Omental fat pad (tissue), 4 donors: ENCODE data around the gene PPP1R3D. TPM values are rescaled to one million over a fixed set of nuclear protein-coding genes. Genes with fewer than 3 reads are reported as not detected.

ENCODE experiments used
- ATAC-seq: fragments of 150-250 bp; one replicate; pipeline ENCODE4 v1.9.1; 2016; ENCODE audit warnings: mild to moderate bottlenecking, moderate library complexity; ENCODE audit not compliant: low FRiP score
- DNase-seq: peaks from one replicate; pipeline ENCODE4 v3.0.0-alpha.2; 2019; ENCODE audit warnings: low spot score
- CTCF ChIP-seq, 3 donors: fragments of 450-650 bp; IDR thresholded peaks; one replicate each; pipeline ENCODE4 v1.5.1; 2016 to 2017; ENCODE audit warnings: antibody characterized with exemption in 3 of 3, mild to moderate bottlenecking in 3 of 3, moderate library complexity in 2 of 3
- total RNA-seq, 4 donors: library from RNA; depleted of rRNA; stranded (reverse); fragments of >200 nt; gene quantifications; one replicate each; pipeline ENCODE4 v1.1.0, GENCODE V29; 2016

PPP1R3D gene
- total RNA-seq, 4 donors from 2014 or later: 3.5 to 16.7 (median 6.0) TPM

GRCh38 chr20:59923514-59923913, 16.6 kb downstream of the PPP1R3D start:
- no peak for TF ChIP-seq CTCF (IDR thresholded peaks at IDR 0.05)
- no peak for DNase-seq
- no peak for ATAC-seq

- DNase-seq: no peak
- no peak for TF ChIP-seq CTCF (IDR thresholded peaks at IDR 0.05)
- no peak for ATAC-seq
These were observed 19.2 kb downstream of the PPP1R3D start for GRCh38 chr20:59920944-59921343.

GRCh38 chr20:59912609-59913008, 27.5 kb downstream of the PPP1R3D start:
- DNase-seq (no peak), ATAC-seq (no peak)
- TF ChIP-seq CTCF (IDR thresholded peaks at IDR 0.05): no peak

- TF ChIP-seq CTCF (IDR thresholded peaks at IDR 0.05): no peak
- no peak for DNase-seq
- no peak for ATAC-seq
These were observed 29.1 kb downstream of the PPP1R3D start for GRCh38 chr20:59911041-59911440.

- DNase-seq (no peak), ATAC-seq (no peak)
- TF ChIP-seq CTCF (IDR thresholded peaks at IDR 0.05): no peak
These were observed 31.2 kb downstream of the PPP1R3D start for GRCh38 chr20:59908855-59909254.

- no peak for ATAC-seq
- DNase-seq: no peak
- TF ChIP-seq CTCF (IDR thresholded peaks at IDR 0.05): no peak
These were observed 36.5 kb downstream of the PPP1R3D start for GRCh38 chr20:59903621-59904020.

- DNase-seq (no peak), ATAC-seq (no peak)
- TF ChIP-seq CTCF (IDR thresholded peaks at IDR 0.05): no peak
These were observed 37.6 kb downstream of the PPP1R3D start for GRCh38 chr20:59902470-59902869.
